Omental fat pad (tissue), 4 donors: ENCODE measurements around the gene RABL6. TPM values are rescaled to one million over a fixed set of nuclear protein-coding genes. Genes with fewer than 3 reads are reported as not detected.

Experiments used
- ATAC-seq: fragments of 150-250 bp; one replicate; pipeline ENCODE4 v1.9.1; 2016; ENCODE audit warnings: mild to moderate bottlenecking, moderate library complexity; ENCODE audit not compliant: low FRiP score
- DNase-seq: peaks from one replicate; pipeline ENCODE4 v3.0.0-alpha.2; 2019; ENCODE audit warnings: low spot score
- CTCF ChIP-seq, 3 donors: fragments of 450-650 bp; IDR thresholded peaks; one replicate each; pipeline ENCODE4 v1.5.1; 2016 to 2017; ENCODE audit warnings: antibody characterized with exemption in 3 of 3, mild to moderate bottlenecking in 3 of 3, moderate library complexity in 2 of 3
- total RNA-seq, 4 donors: library from RNA; depleted of rRNA; stranded (reverse); fragments of >200 nt; gene quantifications; one replicate each; pipeline ENCODE4 v1.1.0, GENCODE V29; 2016

RABL6 gene
- total RNA-seq, 4 donors from 2014 or later = 33.7 to 46.9 (median 44.9) TPM

- ATAC-seq (no peak), DNase-seq (no peak)
- no peak for TF ChIP-seq CTCF (IDR thresholded peaks at IDR 0.05)
These were observed 35.8 kb upstream of the RABL6 start for GRCh38 chr9:136771907-136772415.

DNA sequence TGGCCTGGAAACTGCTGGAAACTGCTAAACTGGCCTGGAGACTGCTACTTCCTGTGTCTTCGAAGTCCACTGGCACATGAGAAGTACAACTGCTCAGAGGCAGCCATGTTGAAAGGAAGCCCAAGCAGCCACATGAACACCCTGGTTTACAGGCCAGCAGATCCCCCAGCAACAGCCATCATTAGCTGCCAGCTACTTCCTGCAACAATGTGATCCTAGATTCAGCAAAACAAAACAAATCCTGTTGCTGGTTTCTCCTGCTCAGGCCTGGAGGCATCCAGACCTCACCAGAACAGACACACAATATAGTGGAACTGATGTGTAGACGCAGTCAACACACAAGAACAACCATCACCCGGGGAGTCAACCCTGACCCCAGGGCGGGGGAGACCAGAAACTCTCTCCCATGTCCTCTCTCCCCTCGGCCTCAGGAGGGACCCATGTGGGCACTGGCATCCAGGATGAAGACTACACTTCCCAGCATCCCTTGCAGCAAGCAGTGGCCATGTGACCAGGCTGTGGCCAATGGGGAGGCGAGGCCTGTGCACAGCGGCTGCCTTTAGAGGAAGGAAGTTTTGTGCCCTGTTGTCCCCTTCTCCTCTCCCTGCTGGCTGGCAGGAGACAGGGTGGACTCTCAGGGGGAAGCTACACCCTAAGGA lies 34.2 kb upstream of the RABL6 start:
- no peak for TF ChIP-seq CTCF (IDR thresholded peaks at IDR 0.05)
- no peak for ATAC-seq
- no peak for DNase-seq

GRCh38 chr9:136774416-136775045 lies 33.2 kb upstream of the RABL6 start:
- ATAC-seq (no peak), DNase-seq (no peak)
- no peak for TF ChIP-seq CTCF (IDR thresholded peaks at IDR 0.05)

DNA sequence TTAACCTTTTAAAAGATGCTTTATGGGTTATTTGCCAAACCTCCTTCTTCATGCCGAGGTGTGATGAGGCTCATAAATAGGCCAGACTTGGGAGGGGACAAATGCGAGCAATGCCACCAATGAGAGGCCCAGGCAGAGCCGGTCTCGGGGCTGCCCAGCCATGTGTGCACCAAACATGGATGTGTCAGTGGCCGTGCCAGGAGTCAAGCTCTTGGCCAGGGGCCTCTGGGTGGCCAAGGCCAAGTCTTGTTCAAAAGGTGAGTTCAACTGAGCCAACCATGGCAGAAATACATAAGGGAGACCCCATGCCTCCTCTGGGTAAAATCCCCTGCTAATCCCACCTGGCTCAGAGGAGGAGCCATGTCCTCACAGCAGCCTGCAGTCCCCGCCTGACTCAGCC lies 32.6 kb upstream of the RABL6 start:
- no peak for TF ChIP-seq CTCF (IDR thresholded peaks at IDR 0.05)
- DNase-seq (no peak), ATAC-seq (no peak)

- DNase-seq = no peak
- TF ChIP-seq CTCF (IDR thresholded peaks at IDR 0.05) = no peak
- ATAC-seq = no peak
These were observed 30.8 kb upstream of the RABL6 start for GRCh38 chr9:136776947-136777346.

DNA sequence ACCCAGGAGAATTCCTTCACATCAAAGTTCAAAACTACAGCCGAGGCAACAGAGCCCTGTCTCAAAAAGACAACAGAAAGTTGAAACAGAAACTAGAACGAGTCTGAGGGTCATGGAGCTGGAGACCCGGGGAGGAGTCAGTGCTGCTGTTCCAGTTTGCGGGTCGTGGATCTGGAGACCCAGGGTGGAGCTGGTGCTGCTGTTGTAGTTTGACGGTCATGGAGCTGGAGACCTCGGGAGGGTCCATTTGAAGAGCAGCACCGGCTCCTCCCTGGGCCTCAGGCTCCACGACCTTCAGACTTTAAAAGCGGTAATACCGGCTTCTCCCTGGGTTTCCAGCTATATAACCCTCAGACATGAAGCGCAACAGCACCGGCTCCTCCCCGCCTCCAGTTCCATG lies 30.4 kb upstream of the RABL6 start:
- DNase-seq = no peak
- TF ChIP-seq CTCF (IDR thresholded peaks at IDR 0.05) = no peak
- no peak for ATAC-seq

DNA sequence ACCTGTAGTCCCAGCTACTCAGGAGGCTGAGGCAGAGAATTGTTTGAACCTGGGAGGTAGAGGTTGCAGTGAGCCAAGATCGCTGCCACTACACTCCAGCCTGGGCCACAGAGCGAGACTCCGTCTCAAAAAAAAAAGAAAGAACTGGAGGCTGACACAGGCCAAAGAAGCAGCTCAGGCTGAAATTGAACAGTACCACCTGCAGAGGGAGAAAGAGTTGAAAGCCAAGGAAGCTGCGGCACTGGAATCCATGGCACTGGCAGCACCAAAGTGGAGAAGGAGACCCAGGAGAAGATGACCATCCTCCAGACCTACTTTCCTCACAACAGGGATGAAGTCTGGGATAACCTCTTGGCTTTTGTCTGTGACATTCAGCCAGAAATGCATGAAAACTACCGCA lies 27.9 kb upstream of the RABL6 start:
- TF ChIP-seq CTCF (IDR thresholded peaks at IDR 0.05) = no peak
- no peak for DNase-seq
- ATAC-seq = no peak
